Stimulated activated naive CD4-positive, alpha-beta T cell treated with Interleukin-2 at 50 U/mL for 16 hours (primary cell): ENCODE results near the gene TNFAIP8L3.

ENCODE experiments used
- DNase-seq: peaks from one replicate; lab custom pipeline; 2025; lab: John Stamatoyannopoulos, UW

Gene TNFAIP8L3

DNA sequence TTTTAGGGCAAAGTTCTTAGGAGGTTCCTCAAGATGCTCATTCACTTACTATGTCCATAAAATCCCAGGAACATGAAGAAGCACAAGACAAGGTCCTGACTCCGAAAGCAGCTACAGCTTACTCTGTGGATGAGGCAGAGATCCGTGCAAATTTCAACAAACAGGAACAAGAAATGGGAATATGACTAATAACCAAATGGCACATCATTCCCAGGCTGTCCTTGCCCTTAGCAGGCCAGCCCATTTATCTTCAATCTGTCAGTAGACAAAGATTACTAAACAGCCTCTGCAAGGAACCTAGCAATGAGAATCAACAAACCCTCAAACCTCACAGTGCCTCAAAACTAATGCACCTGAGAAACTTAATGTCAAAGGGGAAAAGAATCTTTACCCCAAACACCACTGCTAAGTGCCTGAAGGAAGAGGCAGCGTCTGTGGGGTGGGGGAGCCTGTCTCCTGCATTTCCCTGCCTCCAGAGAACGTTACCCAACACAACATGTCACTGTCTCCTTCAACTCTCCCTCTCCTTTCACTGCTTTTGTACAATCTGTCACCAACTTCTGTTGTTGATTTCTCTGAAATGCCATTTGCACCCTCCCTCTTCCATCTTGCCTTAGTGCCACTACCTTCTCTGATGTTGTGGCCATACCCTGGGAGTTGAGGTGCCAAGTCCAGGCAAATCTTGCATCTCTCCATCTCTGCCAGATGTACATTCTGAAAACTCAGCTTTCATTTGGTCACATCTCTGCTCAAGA lies 4.8 kb downstream of the TNFAIP8L3 start:
- no peak for DNase-seq

DNA sequence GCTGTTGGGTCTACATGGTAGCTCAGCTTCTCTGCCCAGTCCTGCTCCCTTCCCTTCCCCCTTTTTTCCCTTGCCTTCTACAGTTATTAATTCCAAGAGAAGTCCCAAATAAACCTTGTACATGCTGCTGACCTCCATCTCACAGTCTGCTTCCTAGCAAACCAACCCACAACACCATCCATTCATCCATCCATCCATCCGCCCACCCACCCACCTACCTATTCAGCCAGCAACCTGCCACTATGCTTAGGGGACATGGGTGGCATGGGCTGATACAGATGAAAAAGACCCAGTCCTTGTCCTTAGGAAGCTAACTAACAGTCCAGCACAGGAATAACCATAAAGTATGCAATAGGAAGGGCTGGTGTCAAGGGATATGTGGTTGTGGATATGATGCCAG lies 5.7 kb downstream of the TNFAIP8L3 start:
- no peak for DNase-seq

DNA sequence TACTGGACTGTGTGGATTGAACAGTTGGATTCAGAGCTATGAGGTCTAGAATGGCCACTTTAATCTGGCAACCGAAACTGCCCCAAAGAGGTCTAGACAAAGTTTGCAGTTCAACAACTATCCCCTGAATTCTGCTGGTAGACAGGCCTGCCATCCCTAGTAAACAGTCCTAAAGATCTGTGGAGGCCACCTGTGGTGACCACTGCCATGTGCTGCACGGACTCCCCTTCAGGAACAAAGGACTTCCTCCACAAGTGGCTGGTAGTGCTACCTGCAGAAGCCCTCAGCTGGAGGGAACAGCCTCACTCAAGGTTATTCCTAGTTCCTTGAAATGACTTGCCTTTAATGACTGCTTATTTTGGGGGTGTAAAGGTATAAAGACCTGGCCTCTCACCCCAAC lies 6.1 kb downstream of the TNFAIP8L3 start:
- DNase-seq, result no peak

DNA sequence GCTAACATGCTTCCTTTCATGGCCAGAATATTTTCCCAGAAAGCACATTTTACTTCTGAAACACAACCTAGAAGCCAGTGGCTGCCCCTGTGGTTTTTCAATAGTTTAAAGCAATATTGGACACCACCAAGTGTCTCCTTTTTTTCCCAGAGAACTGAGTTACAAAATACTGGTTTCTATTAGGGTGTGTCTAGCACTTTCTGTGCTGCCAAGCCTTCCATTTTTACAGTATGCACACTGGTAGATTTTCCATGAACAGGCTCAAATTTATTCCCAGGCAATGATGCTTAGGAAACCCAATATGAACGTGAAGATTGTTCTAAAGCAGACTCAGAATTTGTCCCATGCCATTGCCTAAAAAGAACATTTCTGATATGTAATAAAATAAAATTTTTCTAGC lies 7.2 kb downstream of the TNFAIP8L3 start:
- no peak for DNase-seq

DNA sequence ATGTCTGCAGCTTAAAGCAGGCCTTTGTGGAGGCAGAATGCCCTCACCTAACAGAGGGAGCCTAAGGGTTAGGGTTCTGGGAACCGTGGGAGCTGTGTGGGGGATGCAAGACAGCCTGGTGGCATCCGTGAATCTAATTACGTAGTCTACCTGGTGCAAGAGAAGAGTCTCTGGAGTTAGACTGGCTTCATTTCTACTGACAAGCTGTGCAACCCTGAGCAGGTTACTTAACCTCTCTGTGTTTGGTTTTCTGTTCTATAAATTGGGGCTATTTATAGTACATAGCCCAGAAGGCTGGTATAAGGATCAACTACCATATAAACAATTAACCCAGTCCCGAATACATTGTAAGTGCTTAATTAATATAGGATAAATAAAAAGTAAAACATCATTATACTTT lies 8.3 kb downstream of the TNFAIP8L3 start:
- DNase-seq, result no peak

DNA sequence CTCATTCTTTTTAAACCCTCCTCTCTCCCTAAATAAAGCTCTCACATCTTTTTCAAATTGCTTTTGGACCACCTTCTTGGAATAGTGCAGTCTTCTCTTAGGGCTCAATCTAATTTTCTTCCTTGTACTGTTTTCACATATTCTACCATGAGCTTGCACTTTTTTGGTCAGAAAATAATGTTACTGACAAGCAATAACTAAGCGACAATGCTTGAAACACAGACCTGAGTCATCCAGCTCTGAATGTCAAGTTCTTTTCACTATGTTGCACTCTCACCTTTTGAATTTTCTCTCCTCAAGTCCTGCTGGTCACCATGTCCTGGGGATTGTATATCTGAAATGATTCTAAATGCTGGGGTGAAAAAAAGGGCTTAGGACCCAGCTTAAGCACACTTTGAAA lies 8.9 kb downstream of the TNFAIP8L3 start:
- no peak for DNase-seq

DNA sequence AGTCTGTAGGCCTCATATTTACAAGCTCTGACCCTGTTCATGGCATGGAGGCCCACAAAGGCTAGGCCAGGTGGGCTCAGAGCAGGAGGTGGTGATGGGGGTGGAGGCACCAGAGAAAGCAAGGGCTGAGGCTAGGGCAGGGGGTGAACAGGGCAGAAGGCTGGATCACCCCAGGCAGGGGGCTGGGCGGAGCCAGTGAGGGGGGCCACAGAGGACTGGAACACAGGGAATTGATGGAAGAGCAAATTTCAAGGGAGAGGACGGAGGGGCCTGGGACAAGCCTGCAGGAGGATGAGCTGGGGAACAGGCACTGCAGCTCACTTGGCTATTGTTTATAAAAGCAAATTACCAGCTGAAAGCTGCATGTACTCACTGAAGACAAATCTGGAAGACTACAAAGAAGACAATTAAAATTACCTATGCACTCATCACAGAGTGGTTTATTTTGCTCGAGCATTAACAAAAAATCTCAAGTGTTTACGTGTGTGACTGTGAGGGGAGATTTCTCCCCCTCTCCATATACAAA lies 11.0 kb downstream of the TNFAIP8L3 start:
- DNase-seq, result no peak

DNA sequence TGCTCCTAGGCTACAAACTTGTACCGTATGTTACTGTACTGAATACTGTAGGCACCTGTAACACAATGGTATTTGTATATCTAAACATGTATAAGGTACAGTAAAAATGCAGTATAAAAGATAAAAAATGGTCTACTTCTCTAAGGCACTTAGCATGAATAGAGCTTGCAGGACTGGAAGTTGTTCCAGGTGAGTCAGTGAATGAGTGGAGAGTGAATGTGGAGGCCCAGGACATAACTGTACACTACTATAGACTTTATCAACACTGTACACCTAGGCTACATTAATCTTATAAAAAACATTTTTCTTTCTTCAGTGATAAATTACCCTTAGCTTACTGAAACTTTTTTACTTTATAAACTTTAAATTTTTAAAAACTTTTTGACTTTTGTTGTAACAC lies 12.5 kb downstream of the TNFAIP8L3 start:
- no peak for DNase-seq

DNA sequence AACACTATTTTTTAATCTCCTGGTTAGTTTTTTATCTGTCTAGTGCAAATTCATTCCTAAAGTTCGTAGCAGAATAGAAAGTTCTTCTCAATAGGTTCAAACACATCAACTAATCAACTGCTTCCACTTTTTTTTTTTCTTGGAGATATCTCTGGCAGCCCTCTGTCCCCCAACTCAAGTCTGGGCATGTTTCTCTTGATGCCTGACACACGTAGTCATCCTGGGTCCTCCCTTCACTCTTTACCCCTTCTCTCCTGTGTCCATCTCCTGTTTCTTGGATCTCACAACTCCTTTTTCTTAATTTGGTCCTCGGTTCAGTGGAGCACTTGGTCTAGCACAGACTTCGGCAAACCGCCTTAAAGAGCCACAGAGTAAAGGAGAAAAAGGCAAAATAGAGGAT lies 14.4 kb downstream of the TNFAIP8L3 start:
- no peak for DNase-seq

DNA sequence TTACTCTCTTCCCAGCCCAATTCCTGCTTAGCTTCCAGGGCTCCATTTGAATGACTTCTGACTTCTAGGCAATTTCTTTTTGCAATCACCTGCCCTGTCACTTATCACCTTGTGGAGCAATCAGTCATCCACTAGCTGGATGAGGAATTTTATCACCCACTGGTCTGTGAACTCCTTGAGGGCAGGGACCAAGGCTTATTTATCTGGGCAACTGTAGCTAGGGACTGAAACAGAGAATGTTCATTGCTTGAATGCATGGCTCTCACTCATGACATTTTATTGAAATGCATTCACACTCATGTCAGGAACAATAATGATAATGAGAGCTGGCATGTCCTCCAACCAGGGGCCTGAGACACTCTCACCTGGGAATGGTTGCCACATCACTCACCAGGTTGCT lies 15.5 kb downstream of the TNFAIP8L3 start:
- no peak for DNase-seq

DNA sequence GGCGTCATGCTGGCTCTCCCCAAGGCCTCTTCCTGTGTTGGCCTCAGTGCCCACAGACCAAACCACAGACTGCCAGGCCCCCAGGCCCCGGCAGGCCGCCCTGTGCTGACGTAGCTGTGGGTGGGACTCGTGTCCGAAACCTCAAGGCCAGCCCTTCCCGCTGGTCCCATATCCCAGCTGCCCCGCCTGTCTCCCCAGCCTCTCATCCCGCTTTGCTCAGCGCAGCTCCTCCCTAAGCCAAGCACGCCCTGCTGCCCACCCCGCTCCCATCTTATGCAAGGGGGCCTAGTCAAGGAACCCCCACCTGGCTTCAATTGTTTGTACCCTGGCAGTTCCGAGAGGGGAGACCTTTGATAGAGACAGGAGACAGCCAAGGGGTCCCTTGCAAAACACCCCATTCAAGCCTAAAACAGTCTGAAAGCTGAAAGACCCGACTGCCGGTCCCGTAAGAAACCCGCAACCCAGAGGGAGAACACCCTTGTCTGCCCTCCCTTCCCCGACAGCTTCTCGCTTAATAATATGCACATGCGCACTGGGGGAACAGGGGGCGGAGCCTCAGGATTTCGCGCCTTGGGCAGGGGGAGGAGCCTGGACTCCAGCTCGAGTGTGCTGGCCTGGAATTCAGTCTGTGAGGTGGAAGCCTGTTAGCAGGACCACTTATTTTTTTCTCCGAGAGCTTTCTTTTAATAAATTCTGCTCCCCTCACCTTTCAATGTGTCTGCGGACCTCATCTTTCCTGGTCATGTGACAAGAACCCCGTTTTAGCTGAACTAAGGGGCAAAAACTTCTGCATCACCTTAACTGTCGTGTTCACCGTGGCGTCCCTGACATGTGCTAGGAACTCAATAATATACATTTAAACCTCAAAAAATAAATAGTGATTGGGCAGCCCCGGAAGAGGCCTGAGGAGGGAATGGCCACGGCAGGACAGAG lies 17.2 kb downstream of the TNFAIP8L3 start:
- DNase-seq, result peak; percentile 6

DNA sequence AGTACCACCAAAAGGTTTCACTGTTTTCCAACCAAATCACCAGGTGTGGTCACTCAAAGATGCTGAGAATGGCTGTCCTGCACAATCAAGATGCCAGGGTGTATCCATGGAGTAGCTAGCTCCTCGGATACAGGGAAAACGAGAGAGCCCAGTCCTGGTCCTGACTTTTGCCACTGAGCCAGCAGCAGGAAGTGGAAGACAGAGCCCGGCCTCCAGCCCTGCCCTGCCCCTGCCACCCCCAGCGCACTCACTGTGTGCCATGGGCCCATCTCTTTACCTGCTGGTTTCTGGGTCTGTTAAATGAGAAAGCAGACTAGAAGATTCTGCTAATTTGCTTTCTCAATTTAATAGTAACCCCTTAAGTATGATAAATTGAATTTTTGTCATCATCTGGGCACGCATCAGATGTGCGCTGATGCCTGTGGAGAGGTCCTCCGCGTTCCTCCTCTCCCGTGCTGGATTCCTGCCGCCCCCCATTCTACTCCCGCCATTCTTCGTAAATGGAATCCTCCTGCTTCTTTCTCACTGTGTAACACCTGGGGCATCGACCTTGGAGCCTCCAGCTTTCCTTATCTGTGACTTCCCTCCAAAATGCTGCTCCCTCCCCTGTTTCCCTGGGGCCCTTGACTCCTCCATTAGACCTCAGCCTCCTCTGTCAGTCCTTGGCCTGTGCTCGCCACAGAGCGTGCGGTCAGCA lies 18.0 kb downstream of the TNFAIP8L3 start:
- DNase-seq, result no peak

DNA sequence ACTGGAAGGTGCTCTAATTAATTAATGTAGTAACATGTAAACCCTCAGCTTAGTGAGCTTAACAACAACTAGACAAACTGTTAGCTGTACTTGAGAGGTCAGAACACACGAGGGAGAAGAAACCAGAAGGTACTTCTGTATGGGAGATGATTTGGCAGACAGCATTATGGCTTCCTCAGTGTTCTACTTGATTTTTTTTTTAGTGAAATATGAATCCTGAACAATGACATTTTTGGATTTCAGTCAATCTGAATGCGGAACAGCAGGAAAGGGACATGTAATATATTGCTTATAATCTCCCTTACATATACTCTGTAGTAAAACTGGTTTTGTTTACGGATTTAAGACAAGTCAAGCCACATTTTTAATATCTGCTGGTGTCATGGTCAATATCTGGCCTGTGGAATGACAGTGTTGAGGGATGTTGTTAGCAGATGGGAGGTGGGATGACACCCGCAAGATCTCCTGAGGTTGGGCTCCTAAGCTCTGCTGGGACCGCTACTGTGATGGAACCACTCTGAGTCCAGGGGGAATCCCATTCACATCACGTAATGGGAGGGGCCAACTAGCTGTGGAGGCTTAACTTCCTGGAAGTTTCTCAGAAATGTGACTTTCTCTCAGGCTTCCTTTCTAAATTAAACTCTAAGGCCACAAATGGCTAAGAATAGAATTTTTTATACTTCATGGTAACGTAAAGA lies 18.7 kb downstream of the TNFAIP8L3 start:
- DNase-seq, result no peak

DNA sequence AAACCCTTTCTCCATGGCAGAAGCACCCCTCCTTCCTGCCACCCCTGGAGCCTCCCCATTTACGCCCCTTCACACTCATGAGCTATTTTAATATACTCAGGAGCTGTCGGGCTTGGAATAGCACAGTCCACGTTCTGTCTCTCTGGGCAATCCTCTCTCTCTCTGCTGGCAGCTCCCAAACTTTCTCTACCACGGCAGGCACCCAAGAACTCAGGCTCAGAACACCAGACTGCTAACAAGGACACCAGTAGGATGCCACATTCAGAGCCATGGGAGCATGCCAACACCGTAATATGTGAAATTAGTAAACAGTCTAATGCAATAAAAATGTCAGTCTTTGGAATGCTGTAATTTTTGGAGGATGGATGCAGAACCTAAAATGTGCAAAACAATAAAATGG lies 19.3 kb downstream of the TNFAIP8L3 start:
- no peak for DNase-seq

DNA sequence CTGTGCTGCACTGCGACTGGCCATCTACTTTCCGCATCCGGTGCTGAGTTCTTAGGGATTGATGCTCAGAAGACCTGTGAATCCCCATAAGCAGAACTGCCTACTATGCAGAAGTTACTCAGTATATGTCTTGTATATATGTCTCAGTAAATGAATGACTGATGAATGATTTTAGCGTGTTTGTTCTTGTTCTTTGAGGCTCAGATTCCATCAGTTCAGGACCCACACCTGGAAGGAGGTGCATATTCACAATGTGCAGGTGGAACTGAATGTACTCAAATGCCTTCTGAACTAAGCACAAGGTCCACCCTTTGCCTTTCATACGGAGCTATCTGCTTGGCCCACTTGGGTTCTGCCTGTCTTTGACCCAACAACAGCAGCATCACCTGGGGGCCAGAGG lies 19.8 kb downstream of the TNFAIP8L3 start:
- DNase-seq, result no peak

DNA sequence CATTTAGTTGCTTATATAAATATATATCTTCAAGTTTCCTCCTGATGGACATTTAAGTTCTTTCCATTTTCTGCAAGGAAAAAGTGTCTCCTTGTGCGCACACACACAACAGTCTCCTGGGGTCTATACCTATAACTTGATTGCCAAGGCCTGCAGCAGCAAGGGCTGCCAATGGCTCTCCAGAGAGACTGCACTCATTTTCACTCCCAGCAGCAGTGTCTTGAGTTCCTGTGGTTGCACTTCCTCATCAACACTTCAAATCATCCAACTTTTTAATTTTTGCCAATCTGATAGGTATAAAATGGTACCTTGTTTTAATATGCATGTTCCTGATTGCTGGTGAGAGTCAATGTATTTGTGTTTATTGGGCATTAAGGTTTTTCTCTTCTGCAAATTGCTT lies 23.1 kb downstream of the TNFAIP8L3 start:
- no peak for DNase-seq

DNA sequence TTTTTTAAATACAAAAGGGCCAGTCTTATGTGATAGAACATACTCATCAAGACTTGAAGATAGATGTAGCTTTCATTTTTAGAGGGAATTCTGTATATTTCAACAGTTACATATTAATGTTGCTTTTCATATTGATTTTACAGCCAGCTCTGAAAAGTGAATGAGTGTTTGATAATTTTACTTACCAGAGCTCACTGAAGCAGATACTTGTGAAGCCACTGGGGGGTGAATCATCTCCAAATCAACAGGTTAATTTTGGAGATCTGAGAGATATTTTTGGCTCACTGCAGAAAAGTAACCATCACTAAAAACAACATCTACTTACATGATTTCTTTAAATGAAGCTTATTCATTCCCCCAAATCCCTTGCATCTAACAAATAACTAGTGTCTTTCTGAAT lies 24.7 kb downstream of the TNFAIP8L3 start:
- no peak for DNase-seq

DNA sequence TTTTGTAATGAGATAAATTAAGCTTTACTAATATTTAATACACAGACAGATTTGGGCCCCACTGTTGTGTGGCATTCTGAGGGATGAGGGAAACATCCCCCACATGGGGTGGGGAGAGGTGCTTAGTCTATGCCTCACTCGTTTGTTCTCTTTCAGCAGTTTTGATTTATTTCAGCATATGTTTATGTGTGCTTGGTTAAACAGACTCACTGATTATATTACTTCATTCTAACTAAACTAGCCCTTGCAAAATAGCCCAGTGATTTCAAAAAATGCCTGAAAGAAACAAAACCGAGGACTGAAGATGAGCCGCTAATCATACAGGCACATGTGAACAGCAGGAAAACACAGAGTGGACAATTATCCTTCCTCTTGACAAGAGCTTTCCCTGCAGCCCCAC lies 27.2 kb downstream of the TNFAIP8L3 start:
- DNase-seq, result no peak

DNA sequence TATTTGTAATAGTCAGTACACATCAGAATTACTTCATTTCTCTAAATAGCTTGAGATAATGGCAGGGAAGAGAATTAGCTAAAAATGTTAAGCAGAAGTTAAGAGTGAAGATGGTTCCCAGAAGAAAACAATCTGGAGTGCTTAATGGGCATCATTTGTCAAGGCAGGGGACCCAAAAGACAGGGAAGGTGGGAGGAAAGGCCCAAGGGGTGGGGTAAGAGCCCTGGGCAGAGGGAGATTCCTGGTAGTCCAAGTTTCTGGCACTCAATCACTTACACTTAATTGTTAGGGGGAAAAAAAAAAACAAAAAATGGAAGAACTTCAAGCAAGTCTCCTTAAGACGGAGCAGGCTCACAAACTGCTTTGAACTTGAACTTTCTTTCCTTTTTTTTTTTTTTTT lies 28.9 kb downstream of the TNFAIP8L3 start:
- DNase-seq, result no peak

DNA sequence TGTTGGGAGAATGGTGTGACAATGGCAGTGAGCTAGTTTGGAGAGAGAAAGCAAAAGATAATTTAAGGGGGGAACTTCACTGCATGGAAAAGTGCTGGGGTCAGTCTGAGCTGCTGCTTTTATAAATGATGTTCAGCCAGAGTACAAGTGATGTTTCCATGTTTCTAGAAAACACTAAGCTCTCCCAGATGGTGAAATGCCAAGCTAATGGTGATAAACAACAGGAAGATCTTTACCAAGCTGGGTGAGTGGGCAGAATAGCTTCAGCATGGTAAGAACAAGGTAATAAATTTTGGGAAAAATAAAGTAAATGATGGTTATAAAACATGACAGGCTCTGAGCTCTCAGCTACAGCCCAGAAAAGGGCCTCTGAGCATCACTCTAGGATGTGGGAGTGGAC lies 29.4 kb downstream of the TNFAIP8L3 start:
- no peak for DNase-seq

DNA sequence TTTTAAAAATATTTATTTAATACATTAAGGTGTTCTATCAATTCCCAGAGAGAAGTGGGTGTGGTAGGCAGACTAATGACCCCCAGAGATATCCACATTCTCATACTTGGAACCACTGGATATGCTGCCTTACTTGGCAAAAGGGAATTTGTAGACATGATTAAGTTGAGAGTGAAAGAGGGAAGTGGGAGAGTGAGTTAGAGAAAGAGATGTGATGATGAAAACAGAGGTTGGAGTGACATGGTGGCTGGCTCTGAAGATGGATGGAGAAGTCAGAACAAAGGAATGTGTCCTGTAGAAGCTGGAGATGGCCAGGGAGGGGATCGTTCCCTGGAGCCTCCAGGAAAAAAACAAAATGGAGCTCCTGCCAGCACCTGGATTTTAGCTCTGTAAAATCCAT lies 32.0 kb downstream of the TNFAIP8L3 start:
- DNase-seq, result no peak
